Right lobe of liver (tissue), 4 donors: ENCODE data around the gene TOB1.

Experiments used
- CTCF ChIP-seq, 4 donors: fragments of 200-600 bp in 3 of 4; fragments of 450-650 bp in 1 of 4; IDR thresholded peaks; one replicate each; pipeline versions ENCODE4 v1.5.1 to v1.8.0; 2016 to 2022; ENCODE audit warnings: antibody characterized with exemption in 4 of 4, mild to moderate bottlenecking in 2 of 4
- POLR2A ChIP-seq: fragments of 450-650 bp; IDR thresholded peaks from one replicate; pipeline ENCODE4 v1.6.1; 2017; ENCODE audit warnings: antibody characterized with exemption, mild to moderate bottlenecking
- donor health status: DM: no; HTN: no; CAD: no.
- donor health status: DM: no; HTN: no; CAD: no.
- donor health status: DM: no; HTN: yes; CAD: no.

DNA sequence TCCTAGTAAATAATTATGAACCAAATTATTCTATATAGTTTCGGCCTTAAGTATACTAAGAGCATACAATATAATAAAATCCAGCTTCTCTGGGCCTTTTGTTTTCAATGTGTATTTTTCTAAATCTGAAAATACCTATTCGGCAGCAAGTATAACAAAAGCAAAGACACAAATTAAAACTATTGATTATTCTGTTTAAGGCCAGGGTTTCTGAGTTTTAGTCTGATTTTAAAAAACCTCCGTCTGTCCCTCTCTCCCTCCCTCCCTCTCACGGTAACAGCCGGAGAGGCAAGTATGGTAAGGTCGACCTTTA, 1.5 kb downstream of the TOB1 start:
- TF ChIP-seq CTCF (IDR thresholded peaks at IDR 0.05) = no peak
- TF ChIP-seq POLR2A = no peak
